Stimulated activated CD4-positive, alpha-beta T cell treated with anti-CD3 and anti-CD28 coated beads, TNF-alpha, amount 100 ng/mL, for 24 hours (primary cell): Measurements from ENCODE around the gene TPM3.

Experiments
- DNase-seq, 3 experiments: peaks; one replicate each; pipeline ENCODE4 v3.0.0-alpha.2; 2020; ENCODE audit warnings: low read depth in 3 of 3

Gene TPM3

DNA sequence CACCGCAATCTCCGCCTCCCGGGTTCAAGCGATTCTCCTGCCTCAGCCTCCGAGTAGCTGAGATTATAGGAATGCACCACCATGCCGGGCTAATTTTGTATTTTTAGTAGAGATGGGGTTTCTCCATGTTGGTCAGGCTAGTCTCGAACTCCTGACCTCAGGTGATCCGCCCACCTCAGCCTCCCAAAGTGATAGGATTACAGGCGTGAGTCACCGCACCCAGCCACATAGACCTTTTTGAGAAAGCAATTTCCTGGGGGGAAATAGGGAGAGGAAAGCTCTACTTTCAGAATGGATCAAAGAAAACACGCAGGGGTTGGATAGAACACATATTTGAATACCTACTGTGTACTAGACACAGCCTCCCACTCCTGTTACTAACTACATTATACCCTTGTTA, 13.9 kb upstream of the TPM3 start:
- peak in 1 of 3 experiments; percentile 38 for DNase-seq

- DNase-seq: no peak
These were observed 7.6 kb upstream of the TPM3 start for GRCh38 chr1:154199563-154199879.

DNA sequence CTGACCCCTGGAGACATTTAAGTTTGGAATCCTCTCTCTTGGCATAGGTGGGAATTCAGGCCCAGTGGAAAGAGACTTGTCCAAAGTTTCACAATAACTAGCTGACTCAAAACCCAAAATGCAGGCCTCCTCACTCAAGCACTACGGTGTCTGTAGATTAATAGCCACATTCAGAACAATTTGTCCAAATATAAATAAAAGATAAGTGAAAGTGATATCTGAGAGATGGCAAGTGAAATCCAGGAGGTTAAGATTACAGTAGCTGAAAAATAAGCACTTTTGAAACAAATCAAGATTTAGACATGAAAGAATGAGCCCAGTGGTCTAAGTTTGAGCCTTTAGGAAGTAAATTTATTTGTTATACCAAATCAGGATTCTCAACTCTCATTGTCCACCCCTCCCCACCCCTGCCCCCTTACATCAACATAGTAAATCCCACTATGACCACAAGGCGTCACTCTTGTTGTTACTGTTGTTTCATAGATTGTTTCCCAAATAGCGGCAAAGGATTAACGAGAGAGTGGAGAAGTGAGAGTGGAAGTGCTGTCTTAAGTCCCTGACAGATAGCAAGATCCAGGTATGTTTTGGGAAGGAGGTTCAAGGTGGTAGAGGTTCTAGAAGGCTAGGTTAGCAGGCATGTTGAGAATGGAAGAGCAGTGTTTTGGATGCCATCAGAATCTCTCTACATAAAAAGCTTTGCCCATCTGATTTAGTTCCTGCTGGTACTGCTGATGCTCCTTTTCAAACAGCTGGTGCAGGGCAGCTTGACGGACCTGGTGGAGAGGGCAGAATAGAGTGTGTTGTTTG, 7.1 kb upstream of the TPM3 start:
- peak in 1 of 3 experiments; percentile 27 for DNase-seq

GRCh38 chr1:154193821-154194220, 1.9 kb upstream of the TPM3 start:
- DNase-seq: no peak

- DNase-seq: no peak
These were observed 576 bp upstream of the TPM3 start for GRCh38 chr1:154192476-154192875.

DNA sequence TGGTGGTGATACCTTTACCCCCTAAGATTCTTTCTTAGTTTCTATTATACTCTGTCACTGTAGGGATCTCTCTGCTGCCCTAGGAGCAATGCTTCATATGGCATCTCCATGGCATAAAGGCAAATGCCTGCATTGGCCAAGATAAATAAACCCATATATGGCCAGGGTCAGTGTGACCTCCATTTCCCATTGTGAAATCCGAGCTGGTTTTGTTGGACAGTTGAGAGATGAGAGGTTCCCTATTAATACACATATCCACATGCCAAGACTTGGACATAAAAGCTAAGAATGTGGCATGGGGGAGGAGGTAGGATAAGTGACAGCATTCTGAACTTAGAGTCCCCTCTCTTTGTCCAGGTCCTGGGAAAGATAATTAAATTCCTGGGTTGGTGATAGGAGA, 1.4 kb downstream of the TPM3 start:
- DNase-seq: no peak

GRCh38 chr1:154186852-154187501, 4.9 kb downstream of the TPM3 start:
- DNase-seq: no peak

- peak; percentile 47 to 64 (median 47) for DNase-seq
These were observed 5.7 kb downstream of the TPM3 start for GRCh38 chr1:154186177-154186576.

GRCh38 chr1:154183046-154183915, 8.6 kb downstream of the TPM3 start:
- DNase-seq: peak; percentile 93 to 96 (median 94)

DNA sequence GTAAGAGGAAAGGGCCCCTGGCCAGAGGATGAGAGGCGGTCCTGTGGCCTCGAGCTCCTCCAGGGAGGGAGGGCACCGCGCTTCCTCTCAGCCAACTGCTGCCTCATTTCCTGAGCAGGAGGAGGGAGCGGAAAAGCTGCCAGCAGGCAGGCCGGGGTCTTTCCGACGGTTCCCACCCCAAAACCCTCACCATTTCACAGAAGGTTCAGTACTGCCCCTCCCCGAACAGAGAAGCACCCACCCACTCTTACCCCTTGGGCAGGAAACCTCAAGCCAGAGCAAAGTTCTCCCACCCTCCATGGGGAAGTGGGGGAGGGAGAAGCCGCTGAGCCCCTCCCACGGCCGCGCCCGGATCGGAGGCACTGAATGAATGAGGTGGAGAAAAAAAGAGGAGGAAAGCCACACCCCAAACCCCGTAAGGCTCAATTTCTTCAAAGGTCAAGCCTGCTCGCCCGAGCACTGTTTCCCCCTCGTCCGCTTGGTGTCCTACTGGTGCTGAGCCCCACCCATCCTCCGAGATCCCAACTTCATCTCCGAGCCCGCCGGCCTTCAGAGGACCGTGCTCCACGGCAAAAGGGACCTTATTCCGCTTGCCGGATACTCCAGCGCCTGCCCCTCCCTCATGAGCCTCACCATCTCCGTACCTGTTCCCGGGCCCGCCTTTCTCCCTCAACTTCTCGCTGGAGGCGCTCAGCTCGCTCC, 9.4 kb downstream of the TPM3 start:
- peak; percentile 60 to 85 (median 65) for DNase-seq

DNA sequence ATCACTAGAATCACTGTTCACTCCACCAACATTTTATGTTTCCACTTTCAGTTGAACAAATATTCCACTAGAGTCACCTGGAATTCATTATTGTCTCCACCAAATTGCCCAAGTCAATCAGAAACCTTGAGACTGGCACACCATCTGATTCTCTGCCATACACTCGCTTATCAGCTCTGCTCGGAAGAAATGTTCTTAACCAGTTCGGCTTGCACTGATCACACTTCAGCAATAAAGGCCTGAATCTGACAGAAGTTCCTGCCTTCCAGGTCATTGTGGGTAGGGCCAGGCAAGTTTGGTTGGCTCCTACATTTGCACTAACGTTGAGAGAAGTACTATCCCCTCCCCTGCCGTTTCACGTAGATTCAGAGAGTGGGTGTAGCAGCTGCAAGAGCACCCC, 10.0 kb downstream of the TPM3 start:
- no peak for DNase-seq

DNA sequence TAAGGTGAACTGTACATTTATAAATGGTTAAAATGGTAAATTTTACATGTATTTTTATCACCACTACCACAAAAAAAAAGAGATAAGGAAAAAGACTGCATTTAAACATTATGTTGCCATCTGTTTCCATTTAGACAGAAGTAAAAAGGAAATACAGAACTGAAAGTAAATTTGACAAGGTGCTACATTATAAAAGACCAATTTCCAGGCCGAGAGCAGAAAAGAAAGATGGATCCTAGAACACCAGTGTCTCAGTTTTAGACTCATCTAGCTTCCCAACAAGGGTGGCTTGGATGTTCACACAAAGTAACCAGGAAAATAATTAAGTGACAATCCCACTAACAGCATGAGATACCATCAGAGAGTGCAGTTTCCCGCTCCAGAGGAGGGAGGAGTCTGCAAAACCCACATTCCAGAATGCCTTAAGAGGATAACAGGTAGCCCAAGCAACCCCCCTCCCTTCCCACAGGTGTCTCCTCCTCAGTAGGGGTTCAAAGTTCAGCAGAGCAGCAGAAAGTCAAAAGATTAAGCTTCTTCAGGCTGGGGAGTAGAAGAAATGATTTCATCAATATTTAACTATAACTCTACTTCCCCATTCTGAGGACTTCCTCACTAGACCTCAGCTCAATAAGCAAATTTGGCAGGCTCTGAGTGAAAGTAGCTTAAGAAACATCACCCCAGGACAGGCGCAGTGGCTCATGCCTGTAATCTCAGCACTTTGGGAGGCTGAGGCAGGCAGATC, 11.8 kb downstream of the TPM3 start:
- no peak for DNase-seq

DNA sequence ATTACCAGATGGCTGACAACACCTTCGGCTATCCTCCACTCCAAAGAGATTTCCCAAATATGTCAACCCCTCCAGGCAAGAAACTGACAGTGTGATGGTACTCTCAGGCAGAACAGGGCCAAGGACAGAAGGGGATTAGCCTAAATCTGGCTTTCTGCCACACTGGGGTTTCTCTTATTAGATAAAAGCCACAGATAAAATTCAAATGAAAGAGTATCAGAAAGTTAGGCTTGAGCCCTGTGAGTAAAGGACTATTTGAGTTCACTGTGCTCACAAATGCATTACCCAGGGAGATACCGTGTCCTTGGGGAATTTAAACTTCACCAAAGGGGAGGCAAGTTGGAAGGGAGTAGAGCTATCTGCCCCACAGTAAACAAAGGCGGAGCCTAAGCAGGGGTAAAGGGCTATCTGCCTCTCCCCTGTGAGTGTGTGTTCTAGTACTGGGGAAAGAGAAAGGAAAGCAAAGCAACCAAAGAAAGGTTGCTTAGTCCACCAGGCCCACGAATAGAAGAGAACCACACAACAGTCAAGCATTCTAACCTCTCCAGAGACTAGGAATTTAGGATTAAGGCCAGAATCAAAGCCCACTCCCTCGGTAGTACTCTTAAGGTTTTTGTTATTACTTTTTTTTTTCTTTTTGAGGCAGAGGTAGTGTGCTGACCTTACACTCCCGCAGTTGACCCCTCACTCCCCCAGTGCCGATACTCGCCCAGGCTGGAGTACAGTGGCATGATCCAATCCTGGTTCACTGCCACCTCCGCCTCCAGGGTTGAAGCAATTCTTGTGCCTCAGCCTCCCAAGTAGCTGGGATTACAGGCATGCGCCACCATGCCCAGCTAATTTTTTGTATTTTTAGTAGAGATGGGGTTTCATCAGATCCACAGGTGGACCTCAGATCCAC, 12.7 kb downstream of the TPM3 start:
- DNase-seq: no peak

GRCh38 chr1:154178013-154178412, 13.9 kb downstream of the TPM3 start:
- no peak for DNase-seq

- no peak for DNase-seq
These were observed 15.6 kb downstream of the TPM3 start for GRCh38 chr1:154176337-154176736.

DNA sequence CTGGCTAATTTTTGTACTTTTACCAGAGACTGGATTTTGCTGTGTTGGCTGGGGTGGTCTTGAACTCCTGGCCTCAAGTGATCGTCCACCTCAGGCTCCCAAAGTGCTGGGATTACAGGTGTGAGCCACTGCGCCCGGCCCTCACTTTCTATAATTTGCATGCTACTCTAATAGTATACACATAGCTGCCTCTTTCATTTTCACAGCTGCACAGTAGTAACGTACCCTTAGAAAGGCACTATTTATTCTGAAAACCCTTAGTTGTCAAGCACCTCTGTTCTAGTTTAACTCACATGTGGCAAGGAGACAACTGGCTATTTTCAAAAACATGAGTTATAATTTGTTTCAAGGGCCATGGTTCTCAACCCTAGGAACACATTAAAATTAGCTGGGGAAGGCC, 17.2 kb downstream of the TPM3 start:
- DNase-seq: no peak

GRCh38 chr1:154171880-154172279, 20.0 kb downstream of the TPM3 start:
- no peak for DNase-seq

GRCh38 chr1:154171223-154171583, 20.7 kb downstream of the TPM3 start:
- no peak for DNase-seq

DNA sequence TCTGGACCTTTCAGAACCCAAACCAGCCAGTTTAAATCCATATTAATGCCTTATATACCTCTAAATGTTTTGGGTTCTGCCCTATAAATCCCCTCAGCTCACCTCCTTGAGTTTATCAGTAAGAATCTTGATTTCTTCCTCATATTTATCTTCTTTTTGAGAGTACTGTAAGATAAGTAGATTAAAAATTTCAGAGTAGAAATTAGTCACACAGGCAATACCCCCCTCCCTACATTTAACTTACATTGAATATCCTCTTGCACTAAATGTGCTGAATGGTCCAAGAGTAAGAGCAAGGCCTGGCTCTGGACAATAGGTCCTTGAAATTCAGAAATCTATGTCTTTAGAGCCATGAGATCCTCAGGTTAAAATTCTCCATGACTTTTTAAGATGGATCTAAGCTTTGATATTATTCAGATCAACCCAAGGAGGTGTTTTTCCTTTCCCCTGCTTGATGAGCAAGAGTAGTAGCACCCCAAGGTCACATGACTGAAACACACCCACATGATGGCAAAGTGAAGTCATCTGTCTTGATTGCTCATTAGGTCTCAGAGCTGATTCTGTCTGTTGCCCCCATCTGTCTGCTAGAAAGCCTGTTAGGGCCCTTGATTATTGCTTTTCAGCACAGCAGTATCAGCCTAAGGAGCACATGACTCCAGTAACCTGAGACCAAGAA, 21.2 kb downstream of the TPM3 start:
- DNase-seq: peak in 2 of 3 experiments; percentile 36 to 66

DNA sequence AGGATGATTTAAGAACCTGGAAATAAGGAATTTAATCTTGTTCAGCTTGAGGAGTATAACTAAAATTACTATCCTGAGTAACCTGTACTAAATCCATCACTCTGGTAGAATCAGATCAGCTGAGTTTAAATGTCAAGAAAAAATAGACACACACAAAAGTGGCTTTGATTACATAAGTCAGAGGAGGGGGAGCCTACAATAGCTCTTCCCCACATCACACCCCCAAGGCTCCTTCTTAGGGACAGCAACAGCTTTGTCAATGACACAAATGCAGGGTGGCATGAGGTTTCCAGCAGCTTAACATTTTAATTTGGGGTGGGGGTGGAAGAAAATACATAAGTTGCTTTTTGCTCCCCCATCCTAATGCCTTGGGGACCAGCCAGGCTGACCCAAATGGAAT, 24.4 kb downstream of the TPM3 start:
- DNase-seq: no peak
